ENCODE results near the gene SCD5.

- TF ChIP-seq POLR2AphosphoS5 (IDR thresholded peaks at IDR 0.05; ENCODE audit: low read depth, low read length) (no peak), TAF1 (IDR thresholded peaks at IDR 0.05; ENCODE audit: borderline replicate concordance, insufficient read depth, low read length) (no peak), REST (IDR thresholded peaks at IDR 0.05; ENCODE audit: insufficient read depth in 1 of 2, low read depth in 2 of 2, low read length in 2 of 2) (no peak), SIN3A (IDR thresholded peaks at IDR 0.05; ENCODE audit: borderline replicate concordance, insufficient read depth, low read length) (no peak)
Measured at GRCh38 chr4:82705169-82705927, 93.2 kb downstream of the SCD5 start.

Measured in PFSK-1 (cell line).